Erythroblast (primary cell): Measurements from ENCODE around the gene SLCO2B1.

ENCODE experiments used
- DNase-seq, 2 experiments: peaks; one replicate each; lab custom pipeline; 2025; lab: John Stamatoyannopoulos, UW
- GATA1 ChIP-seq: IDR thresholded peaks from 2 replicates; pipeline ENCODE4 v1.6.1; 2011; ENCODE audit warnings: low read depth, mild to moderate bottlenecking, control low read depth, low read length, moderate library complexity
- POLR2A ChIP-seq: IDR thresholded peaks from 2 replicates; pipeline ENCODE4 v1.6.1; 2011; ENCODE audit warnings: mild to moderate bottlenecking, low read length

The SLCO2B1 gene

GRCh38 chr11:75161506-75162095, 10.7 kb downstream of the SLCO2B1 start:
- DNase-seq: no peak
- TF ChIP-seq GATA1 (no peak), POLR2A (no peak)

GRCh38 chr11:75162954-75163353, 12.0 kb downstream of the SLCO2B1 start:
- no peak for DNase-seq
- TF ChIP-seq GATA1 (no peak), POLR2A (no peak)

GRCh38 chr11:75163921-75164849, 13.3 kb downstream of the SLCO2B1 start:
- no peak for DNase-seq
- TF ChIP-seq GATA1: no peak
- no peak for TF ChIP-seq POLR2A

- DNase-seq: no peak
- TF ChIP-seq POLR2A (no peak), GATA1 (no peak)
Observed at GRCh38 chr11:75165721-75166120, 14.8 kb downstream of the SLCO2B1 start.

GRCh38 chr11:75166791-75167190, 15.9 kb downstream of the SLCO2B1 start:
- no peak for DNase-seq
- TF ChIP-seq GATA1 (no peak), POLR2A (no peak)

GRCh38 chr11:75167617-75168016, 16.7 kb downstream of the SLCO2B1 start:
- TF ChIP-seq GATA1 (no peak), POLR2A (no peak)
- DNase-seq: no peak

- no peak for DNase-seq
- no peak for TF ChIP-seq GATA1
- no peak for TF ChIP-seq POLR2A
Observed at GRCh38 chr11:75169101-75169885, 18.4 kb downstream of the SLCO2B1 start.

GRCh38 chr11:75170516-75171201, 19.8 kb downstream of the SLCO2B1 start:
- DNase-seq: peak in 1 of 2 experiments; percentile 7
- TF ChIP-seq GATA1 (no peak), POLR2A (no peak)

GRCh38 chr11:75173336-75173735, 22.4 kb downstream of the SLCO2B1 start:
- TF ChIP-seq POLR2A (no peak), GATA1 (no peak)
- DNase-seq: no peak

GRCh38 chr11:75174781-75175370, 24.0 kb downstream of the SLCO2B1 start:
- DNase-seq: no peak
- TF ChIP-seq GATA1 (no peak), POLR2A (no peak)

GRCh38 chr11:75182664-75183063, 31.8 kb downstream of the SLCO2B1 start:
- no peak for DNase-seq
- TF ChIP-seq POLR2A: no peak
- no peak for TF ChIP-seq GATA1

GRCh38 chr11:75184051-75184450, 33.1 kb downstream of the SLCO2B1 start:
- TF ChIP-seq POLR2A (no peak), GATA1 (no peak)
- no peak for DNase-seq

- DNase-seq: no peak
- TF ChIP-seq GATA1 (no peak), POLR2A (no peak)
Observed at GRCh38 chr11:75184757-75185425, 34.0 kb downstream of the SLCO2B1 start.
